Adipose tissue (tissue), 3 donors: ENCODE data around the gene PLEKHG4B. TPM values are rescaled to one million over a fixed set of nuclear protein-coding genes. Genes with fewer than 3 reads are reported as not detected.
"Not testable (repeated sequence)": the region's sequence is repeated elsewhere in the genome, so short reads cannot be mapped to it uniquely, and the experiment has no call there.

Experiments used
- H3K27ac ChIP-seq: one replicate; pipeline ENCODE4 v1.5.1; 2013; ENCODE audit warnings: low read depth, low read length
- WGBS, 3 donors: extraction: QIAGEN DNeasy Blood & Tissue Kit; methylation state at CpG; one replicate each; pipeline ENCODE4 v1.1.7; 2013; 5-methylcytosine and 5-hydroxymethylcytosine counted together
- polyA plus RNA-seq, 3 donors: library from polyadenylated mRNA; stranded (reverse); fragments of 200-250 nt; gene quantifications; one replicate each; pipeline ENCODE4 v1.2.3, GENCODE V29; 2013
- donor health status: healthy with polysubstance abuse.
- donor health status: Bipolar disorder and iron deficiency.
- donor health status: healthy.

Gene PLEKHG4B
- polyA plus RNA-seq, 3 donors = 0.04 to 0.45 (median 0.15) TPM

DNA sequence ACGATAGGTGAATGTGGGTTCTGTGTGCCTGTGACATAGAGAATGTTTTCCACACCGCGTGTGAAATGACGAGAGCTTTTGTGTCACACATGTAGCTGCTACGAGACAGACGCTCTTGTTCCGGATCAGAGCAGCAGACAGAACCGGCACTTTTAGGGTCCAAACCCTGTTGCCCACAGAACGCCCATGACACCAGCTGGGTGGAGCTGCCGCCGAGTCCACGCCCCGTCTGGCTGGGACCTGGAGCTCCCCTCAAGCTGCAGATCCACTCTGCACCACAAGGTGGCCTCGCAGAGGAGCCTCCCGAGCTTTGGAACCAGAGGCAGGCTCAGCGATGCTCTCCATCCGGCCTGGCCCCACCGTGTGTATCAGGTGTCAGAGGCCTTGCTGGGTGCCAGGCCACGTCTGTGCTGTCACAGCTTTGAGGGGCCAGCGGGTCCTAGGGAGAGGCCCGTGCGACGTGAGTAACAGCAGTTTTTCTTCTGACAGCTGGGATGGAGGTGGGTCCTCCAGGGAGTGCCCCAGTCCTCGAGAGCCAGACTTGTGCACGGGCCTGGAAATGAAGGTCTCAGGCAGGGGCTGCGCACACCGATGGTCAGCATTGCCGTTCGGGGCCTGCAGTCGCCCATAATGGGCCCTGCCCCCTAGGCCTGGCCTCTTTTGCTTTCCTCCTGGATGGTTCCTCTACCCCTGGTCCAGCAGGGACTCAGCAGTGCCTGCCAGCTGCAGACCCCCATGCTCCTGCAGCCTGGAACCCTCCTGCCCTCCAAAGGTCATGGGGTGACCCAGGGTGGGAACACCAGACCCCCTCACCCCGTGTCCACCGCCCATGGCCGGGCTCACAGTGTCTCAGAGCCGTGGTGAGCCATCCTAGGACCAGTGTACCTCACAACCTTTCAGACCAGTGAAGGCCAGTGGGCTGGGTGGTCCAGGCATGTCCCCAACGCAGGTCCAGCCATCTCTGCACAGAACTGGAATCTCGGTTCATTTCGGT lies 96.8 kb downstream of the PLEKHG4B start:
- H3K27ac ChIP-seq = no peak overlapping the region
- WGBS, 3 donors = 34 to 42% (median 34%) methylated on average over 37 of the region's 37 CpGs

DNA sequence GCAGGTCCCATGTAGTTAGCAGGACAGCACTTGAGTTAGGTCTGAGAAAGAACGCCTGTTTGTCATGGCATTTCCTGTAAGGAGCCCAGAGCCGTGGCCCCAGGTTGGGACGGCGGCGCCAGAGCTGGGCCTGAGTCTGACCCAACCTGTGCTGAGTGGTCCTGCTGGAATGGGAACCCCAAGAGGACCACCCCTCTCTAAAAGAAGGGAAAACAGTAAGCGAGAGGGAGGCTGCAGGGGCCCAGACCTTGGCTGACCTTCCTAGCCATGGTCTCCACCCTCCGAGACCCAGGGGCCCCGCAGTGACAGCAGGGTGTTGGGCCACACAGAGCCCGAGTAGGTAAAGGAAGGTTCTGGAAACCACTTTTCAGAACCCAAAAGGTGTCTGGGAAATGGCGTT lies 97.5 kb downstream of the PLEKHG4B start:
- 78 to 91% (median 89%) methylated on average over 9 to 10 of the region's 10 CpGs for WGBS, 3 donors
- no peak overlapping the region for H3K27ac ChIP-seq

DNA sequence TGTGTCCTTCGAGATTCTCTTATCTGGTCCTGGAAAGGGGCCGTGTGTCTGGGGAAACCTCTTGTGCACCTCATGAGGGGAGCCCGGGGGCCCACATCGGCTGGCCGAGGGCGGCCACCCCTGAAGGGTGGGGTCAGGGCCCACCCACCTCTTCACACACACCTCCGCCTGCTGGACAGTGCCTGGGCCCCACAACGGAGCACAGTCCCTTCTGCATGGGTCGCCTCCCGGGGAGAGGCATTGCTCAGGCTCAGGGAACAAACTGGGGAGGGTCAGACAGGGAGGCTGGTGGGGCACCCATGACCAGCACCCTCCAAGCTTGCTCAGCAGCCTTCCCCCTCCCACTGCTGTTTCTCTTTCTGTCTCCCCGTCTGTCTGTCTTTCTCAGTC lies 98.0 kb downstream of the PLEKHG4B start:
- 73 to 79% (median 74%) methylated on average over 11 of the region's 11 CpGs for WGBS, 3 donors
- H3K27ac ChIP-seq = no peak overlapping the region

DNA sequence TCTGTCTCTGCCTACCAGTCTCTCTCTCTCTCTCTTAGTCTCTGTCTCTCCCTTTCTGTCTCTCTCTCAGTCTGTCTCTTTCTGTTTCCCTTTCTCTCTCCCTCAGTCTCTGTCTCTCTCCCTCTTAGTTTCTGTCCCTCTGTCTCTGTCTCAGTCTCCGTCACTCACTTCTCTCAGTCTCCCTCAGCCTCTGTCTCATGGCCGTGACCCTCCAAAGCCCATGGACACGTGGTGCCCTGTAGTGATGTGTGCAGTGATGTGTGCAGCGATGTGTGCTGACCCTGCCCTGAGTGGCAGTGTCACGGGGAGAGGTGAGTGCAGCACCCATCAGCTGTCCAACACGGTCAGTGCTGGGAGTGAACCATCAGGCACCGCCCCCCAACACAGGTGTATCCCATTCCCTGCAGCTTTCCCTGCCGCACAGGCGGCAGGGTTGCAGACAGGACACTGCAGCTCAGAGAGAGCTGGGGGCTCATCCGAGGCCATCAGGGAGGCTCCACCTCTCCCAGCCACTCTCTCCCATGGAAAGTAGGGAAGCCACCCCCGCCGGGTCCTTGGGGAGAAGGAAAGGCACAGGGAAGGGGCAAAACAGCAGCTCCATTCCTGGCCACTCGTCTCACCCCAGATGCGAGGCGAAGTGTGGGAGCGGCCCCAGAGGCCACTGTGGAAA lies 98.5 kb downstream of the PLEKHG4B start:
- 57 to 62% (median 62%) methylated on average over 16 of the region's 16 CpGs for WGBS, 3 donors
- no peak overlapping the region for H3K27ac ChIP-seq

DNA sequence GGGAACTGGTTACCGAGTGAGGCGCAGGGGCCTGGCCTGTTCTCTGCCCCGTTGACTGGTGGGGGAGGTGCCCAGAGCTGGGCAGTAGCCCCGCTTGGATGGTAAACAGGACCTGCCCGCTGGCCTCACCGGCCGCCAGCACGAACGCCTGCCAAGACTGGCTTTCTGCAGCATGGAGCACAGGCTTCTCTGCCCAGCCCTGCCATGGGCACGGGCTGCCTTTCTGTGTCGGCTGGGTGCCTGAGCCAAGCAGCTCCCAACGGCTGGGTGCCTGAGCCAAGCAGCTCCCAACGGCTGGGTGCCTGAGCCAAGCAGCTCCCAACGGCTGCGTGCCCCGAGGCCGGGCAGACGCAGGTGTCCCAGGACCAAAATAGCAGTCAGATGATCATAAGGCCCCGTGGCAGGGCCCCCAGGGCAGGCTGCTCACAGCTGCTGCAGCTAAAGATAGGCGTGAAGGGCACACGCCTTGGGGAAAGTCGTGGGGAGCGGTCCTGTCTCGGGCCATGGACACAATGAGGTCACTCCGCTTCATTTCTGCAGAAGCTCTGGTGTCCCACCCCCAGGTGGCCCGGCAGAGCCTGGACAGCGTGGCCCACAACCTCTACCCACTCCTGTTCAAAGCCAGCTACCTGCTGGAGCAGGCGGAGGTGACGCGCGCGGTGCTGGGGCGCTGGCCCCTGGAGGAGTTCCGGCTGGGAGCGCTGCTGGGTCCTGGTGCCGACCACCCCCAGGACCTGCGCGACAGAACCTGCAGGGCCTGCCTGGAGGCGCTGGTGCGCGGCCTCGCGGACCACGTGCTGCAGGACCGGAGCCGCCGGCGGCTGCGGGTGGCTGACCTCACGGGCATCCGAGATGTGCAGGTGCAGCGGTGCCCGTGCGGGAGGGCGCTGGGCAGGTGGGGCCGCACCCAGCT lies 99.3 kb downstream of the PLEKHG4B start, which contains the start of gene LRRC14B:
Gene LRRC14B (plus strand): TSS at position 460 of the 913 bp plus-strand sequence. CDS start 44 bp downstream, at position 504.
- no peak within 1 kb of the TSS for H3K27ac ChIP-seq
- 16 to 19% (median 16%) methylated on average over 48 to 56 of the region's 56 CpGs for WGBS, 3 donors

DNA sequence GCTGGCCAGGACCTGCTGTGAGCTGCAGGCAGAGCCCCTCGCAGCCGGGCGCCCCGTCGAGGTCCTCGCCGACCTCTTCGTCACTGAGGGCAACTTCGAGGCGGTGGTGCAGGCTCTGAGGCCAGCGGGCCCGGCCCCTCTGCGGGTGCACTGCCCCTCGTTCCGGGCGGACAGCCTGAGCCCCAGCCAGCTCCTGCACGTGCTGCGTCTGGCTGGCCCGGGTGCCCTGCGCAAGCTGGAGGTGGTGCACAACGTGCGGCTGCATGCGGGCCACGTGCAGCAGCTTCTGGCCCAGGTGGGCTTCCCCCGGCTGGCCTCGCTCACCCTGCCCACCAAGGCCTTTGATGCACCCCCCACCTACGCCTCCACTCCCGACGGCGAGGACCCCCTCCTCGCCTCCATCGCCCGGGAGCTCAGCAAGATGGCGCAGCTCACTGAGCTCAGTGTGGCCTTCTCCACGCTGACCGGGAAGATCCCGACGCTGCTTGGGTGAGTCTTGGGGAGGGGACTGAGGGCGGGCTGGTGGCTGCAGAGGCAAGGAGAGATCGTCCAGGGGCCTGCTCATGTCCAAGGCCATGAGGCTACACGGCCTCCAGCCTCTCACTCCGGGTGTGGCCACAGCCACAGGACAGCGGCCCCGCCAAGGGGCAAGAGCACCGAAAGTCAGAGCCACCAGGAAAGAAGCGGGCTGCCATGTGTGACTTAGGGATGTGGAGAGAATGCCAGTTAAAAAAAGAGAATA lies 100.2 kb downstream of the PLEKHG4B start:
- H3K27ac ChIP-seq = no peak overlapping the region
- WGBS, 3 donors = 85 to 87% (median 85%) methylated on average over 34 to 46 of the region's 46 CpGs

DNA sequence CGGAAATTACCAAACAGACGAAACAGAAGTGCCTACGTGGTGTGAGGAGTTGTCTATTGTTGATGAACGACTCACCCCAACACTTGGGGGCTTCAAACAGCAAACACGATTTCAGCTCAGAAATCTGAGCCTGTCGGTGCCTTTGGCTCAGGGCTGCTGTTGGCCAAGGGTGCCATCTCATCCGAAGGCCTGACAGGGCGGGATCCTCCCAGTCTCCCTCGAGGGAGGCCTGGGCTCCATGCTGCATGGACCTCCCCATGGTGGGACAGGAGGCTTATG lies 100.7 kb downstream of the PLEKHG4B start:
- no peak overlapping the region for H3K27ac ChIP-seq
- 77 to 83% (median 82%) methylated on average over 9 of the region's 9 CpGs for WGBS, 3 donors

DNA sequence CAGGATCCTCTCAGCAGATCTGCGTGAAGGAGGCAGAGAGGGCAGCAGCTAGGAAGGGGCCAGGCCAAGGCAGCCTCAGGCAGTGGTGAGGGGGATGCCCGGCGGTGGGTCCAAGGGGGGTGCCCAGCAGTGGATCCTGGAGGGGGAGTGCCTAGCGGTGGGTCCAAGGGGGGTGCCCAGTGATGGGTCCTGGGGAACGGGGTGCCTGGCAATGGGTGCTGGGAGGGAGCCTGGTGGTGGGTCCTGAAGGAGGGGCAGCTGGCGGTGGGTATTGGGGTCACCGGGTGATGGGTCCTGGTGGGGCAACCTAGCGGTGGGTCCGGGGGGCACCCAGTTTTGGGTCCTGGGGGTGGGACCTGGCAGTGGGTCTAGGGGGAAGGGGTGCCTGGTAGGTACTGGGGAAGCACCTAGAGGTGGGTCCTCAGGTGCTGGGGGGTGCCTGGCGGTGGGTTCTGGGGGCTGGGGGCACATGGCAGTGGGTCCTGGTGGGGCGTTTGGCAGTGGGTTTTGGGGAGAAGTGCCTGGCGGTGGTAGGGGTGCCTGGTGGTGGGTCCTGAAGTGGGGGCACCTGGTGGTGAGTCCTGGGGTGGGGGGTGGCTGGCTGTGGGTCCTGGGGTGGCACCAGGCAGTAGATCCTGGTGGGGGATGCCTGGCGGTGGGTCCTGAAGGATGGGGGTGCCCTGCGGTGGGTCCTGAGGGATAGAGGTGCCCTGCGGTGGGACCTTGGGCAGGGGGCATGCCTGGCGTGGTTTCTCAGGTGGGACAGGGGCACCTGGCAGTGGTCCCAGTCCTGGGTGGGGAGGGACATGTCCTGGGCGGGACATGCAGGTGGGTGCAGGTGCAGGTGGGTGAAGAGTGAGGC lies 101.2 kb downstream of the PLEKHG4B start:
- WGBS, 3 donors = 87 to 90% (median 90%) methylated on average over 14 to 17 of the region's 17 CpGs
- no peak overlapping the region for H3K27ac ChIP-seq

DNA sequence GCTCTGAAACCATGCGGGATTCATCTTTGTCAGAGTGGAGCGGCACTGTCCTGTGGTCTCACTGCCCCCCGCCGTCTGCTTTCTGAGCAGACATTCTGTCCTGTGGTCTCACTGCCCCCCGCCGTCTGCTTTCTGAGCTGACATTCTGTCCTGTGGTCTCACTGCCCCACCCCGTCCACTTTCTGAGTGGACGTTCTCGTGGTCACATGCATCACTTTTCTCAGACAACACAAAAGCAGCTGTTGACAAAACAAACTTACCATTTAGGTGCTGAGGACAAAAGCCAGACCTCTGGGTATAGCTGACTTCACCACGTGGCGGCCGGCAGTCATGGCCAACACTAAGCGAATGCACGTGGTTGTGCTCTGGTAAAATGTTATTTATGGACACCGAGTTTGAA lies 102.1 kb downstream of the PLEKHG4B start:
- H3K27ac ChIP-seq = no peak overlapping the region
- WGBS, 3 donors = 87 to 89% (median 88%) methylated on average over 15 of the region's 15 CpGs

DNA sequence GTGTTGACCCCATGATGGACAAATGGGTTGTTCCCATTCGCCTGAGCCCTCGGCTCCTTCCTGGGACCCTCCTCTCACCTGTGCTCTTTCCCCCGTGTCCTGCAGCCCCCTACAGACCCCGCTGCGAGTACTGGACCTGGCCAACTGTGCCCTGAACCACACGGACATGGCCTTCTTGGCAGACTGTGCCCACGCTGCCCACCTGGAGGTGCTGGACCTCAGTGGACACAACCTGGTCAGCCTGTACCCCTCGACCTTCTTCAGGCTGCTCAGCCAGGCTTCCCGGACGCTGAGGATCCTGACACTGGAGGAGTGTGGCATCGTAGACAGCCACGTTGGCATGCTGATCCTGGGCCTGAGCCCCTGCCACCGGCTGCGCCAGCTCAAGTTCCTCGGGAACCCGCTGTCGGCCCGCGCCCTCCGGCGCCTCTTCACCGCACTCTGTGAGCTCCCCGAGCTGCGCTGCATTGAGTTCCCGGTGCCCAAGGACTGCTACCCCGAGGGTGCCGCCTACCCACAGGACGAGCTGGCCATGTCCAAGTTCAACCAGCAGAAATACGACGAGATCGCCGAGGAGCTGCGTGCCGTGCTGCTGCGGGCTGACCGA lies 102.7 kb downstream of the PLEKHG4B start:
- WGBS, 3 donors = 92% methylated on average over 36 of the region's 36 CpGs
- H3K27ac ChIP-seq = no peak overlapping the region

DNA sequence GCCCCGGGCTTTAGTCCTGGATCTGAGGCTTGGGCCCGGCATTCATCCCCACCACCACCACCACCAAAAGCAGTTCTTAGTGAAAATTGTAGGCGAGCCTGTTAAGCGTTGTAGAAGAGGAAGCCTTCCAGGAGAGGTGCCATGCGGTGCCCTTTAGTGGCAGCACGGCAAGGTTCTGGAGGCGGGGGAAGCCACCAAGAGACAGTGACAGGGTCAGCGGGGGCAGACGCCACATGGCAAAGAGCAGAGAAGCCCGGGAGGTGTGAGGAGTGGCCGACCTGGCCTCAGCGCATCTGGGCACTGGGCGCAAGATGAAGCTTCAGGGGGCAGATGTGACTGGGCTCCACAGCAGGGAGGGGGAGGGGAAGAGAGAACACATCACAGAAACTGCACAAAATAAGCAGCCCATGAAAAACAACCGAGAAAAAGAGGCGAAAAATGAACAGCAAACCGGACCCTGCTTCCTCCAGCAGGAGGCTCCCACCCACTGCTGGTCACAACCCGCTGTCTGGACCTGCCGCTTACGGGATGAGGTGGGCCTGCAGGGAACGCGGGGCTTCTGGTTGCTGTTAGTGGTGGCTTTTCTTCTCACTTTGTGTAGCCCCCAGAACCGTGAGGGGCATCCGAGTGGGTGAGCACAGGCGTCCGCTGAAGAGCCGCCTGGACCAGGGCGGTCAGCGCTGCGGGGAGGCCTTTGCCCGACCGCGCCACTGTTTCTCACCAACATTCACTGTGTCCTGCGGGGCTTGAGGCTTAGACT lies 103.6 kb downstream of the PLEKHG4B start:
- H3K27ac ChIP-seq = no peak overlapping the region
- 78 to 82% (median 81%) methylated on average over 33 of the region's 33 CpGs for WGBS, 3 donors

DNA sequence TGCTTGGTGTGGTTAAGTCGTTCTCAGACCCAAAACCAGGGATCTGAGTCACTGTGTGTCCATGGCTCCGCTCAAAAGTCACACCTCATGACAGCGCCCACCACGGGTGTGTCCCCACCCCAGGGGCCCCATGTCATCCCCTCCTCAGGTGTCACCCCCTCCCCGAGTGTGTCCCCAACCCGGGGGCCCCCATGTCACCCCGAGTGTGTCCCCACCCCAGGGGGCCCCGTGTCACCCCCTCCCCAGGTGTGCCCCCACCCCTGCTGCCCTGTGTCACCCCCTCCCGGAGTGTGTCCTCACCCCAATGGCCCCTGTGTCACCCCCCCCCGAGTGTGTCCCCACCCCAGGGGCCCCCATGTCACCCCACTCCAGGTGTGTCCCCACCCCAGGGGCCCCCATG lies 104.4 kb downstream of the PLEKHG4B start:
- no peak overlapping the region for H3K27ac ChIP-seq
- 77 to 91% (median 78%) methylated on average over 7 to 9 of the region's 10 CpGs for WGBS, 3 donors

DNA sequence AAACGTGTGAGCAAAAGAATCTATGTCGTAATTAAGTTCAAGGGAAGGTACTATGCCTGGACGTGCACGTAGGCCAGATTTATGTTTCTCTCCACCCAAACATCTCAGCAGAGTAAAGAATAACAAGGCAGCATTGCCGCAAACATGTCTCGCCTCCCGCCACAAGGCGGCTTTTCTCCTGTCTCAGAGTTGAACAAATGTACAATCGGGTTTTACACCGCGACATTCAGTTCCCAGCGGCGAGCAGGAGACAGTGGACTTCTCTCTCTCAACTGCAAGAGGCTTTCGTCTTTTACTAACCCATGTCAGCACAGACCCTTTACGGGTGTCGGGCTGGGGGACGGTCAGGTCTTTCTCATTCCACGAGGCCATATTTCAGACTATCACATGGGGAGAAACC lies 105.1 kb downstream of the PLEKHG4B start:
- WGBS, 3 donors = 53 to 61% (median 60%) methylated on average over 18 of the region's 18 CpGs
- not testable (repeated sequence) for H3K27ac ChIP-seq

DNA sequence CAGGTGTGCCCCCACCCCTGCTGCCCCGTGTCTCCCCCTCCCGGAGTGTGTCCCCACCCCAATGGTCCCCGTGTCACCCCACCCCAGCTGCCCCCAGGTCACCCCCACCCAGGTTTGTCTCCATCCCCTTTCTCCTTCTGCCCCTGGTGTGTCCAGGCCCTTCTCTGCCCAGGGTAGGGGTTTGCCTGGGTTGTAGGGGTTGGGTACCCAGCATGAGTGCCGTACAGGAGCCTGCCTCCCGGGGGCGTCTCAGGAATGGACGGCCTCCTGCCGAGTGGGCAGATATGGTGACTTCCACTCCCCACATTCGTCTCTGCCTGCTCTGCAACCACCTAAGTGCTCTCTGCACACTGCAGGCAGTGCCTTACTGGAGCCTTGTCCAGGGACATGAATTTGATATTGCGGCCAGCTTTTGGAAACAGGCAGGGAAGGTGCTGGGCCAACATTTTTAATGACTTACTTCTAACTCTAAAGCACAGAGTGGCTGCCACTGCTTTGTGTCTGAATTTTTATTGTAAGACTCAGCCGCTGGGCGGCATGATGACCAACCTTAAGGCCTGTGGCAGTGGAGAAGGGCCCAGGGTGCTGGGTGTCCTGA lies 106.0 kb downstream of the PLEKHG4B start:
- WGBS, 3 donors = 82 to 87% (median 86%) methylated on average over 12 of the region's 12 CpGs

DNA sequence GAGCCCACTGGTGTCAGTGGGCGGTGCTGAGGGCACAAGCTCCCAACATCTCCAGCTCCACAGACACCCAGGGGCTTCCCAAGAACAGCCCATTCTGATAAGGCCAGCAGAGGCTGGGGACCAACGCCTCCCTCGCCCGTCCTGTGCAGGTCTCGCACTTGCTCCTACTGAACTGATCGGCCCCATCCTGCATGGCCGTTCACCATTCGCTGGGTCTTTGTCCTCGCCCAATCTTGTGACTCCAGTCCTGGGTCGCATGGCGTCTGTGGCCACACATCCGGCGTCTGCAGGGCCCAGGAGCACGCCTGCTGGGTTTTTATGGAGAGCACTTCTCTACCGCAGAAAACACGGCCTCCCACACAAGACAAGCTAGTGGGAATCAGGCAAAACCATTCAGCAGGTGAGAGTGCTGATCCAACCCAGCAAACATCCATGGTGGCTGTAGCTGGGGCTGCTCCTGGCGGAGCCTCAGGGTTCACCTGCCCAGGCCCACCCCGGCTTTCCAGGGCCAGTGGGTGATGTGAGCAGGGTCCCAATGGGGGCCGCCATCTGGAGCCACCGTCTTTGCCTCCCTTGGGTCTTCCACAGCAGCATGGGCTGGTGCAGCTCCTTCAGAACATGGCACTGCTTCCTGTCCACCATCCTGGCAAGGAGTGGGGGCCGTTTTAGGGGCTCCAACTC lies 106.7 kb downstream of the PLEKHG4B start:
- 95 to 97% (median 97%) methylated on average over 21 of the region's 21 CpGs for WGBS, 3 donors
- no peak overlapping the region for H3K27ac ChIP-seq

More for the DNA sequence above, 106.0 kb downstream of the PLEKHG4B start:
- H3K27ac ChIP-seq = no peak overlapping the region
